ENCODE data around the gene GEMIN5. TPM values are rescaled to one million over a fixed set of nuclear protein-coding genes. Genes with fewer than 3 reads are reported as not detected.

The GEMIN5 gene
- total and polyA plus RNA-seq, 2 of the 8 experiments (the other 6 are each of a cell fraction or from before 2014, with no cell fraction given) = 12.8 to 47.0 TPM

DNA sequence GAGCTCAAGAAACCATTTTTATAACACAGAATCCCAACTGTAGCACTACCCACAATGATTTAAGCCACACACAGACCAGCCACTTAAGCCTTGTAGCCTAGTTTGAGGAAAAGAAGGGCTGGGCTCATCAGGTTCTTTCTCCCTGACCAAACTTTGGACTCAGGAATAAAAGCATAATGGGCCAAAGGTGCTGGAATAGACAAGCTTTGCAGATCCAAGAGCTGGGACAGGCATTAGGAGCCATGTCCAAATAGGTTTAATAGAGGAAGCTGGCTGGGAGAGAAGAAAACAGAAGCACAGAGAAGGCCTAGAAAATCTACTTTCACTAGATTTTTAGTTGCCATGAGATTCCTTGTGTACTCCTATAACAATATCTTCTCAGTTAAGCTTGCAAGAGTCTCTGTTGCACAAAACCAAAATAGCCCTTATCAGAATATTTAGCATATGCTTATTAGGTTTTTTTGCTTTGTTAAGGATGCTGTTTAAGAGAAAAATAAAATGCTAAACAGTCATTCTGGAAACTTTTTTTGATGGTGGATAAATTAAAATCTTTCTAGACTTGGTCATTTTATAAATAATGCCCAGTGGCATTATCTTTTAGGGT, 41.3 kb downstream of the GEMIN5 start:
- H2BK5ac ChIP-seq (ENCODE audit: low read depth, low read length) = no peak overlapping the region
- H3K4me3 ChIP-seq (ENCODE audit: extremely low read depth in 1 of 4, insufficient read depth in 2 of 4, low read depth in 3 of 4, low read length in 4 of 4) = no peak overlapping the region
- H3K27ac ChIP-seq (ENCODE audit: low read depth, low read length) = no peak overlapping the region
- H2BK12ac ChIP-seq (ENCODE audit: low read depth, low read length) = no peak overlapping the region
- no peaks in the 10 kb centered on the region for H3K79me1 ChIP-seq (ENCODE audit: low read depth, low read length)
- no peak overlapping the region for H2BK120ac ChIP-seq (replicated peaks; ENCODE audit: low read depth, low read length)
- no peak overlapping the region for H3K4ac ChIP-seq (replicated peaks; ENCODE audit: insufficient read length, low read depth, low read length)
- no peaks in the 10 kb centered on the region for H3K9me3 ChIP-seq (ENCODE audit: insufficient read depth in 2 of 2, low read depth in 1 of 2, low read length in 1 of 2)
- no peaks in the 10 kb centered on the region for H3K27me3 ChIP-seq (replicated peaks in 1 of 4; ENCODE audit: control insufficient read depth in 3 of 4, extremely low read depth in 1 of 4, insufficient read depth in 3 of 4, low read length in 3 of 4)
- no peaks in the 10 kb centered on the region for H3K23me2 ChIP-seq (ENCODE audit: low read depth, low read length)
- H3K36me3 ChIP-seq (ENCODE audit: control insufficient read depth in 2 of 4, insufficient read depth in 4 of 4, low read length in 3 of 4) = peaks cover 31 to 84% (median 57%) of the 10 kb centered on the region in 4 experiments
- FAIRE-seq = no peak
- no peak overlapping the region for H2BK20ac ChIP-seq (ENCODE audit: low read length)
- no peaks in the 10 kb centered on the region for H3K79me2 ChIP-seq (ENCODE audit: control insufficient read depth in 1 of 2, insufficient read depth in 2 of 2, low read length in 2 of 2)
- H3K4me2 ChIP-seq (ENCODE audit: insufficient read depth in 1 of 2, low read depth in 2 of 2, low read length in 2 of 2) = no peak overlapping the region
- no peak overlapping the region for H3K18ac ChIP-seq (ENCODE audit: extremely low read depth, low read length)
- CTCF ChIA-PET (ENCODE audit: partially characterized antibody) = interaction anchor here (1.0 to 1.6 kb wide), 4 partner anchors 20 to 254 kb away, joined by 3 to 5 read pairs (median 3); no protein-coding TSS in a partner anchor
- no peak overlapping the region for H2AFZ ChIP-seq (ENCODE audit: low read length)
- no peaks in the 10 kb centered on the region for H4K20me1 ChIP-seq (replicated peaks in 1 of 2; ENCODE audit: control insufficient read depth in 1 of 2, insufficient read depth in 2 of 2, low read length in 2 of 2)
- H3K9ac ChIP-seq (replicated peaks in 1 of 4; ENCODE audit: extremely low read depth in 1 of 4, low read depth in 3 of 4, low read length in 3 of 4) = no peak overlapping the region
- H3K23ac ChIP-seq (ENCODE audit: insufficient read length) = no peak overlapping the region
- no peak overlapping the region for H4K5ac ChIP-seq (ENCODE audit: insufficient read length, low read depth, low read length)
- no peak overlapping the region for H3K56ac ChIP-seq (replicated peaks; ENCODE audit: insufficient read length, low read depth, low read length)
- no peak overlapping the region for H4K91ac ChIP-seq (replicated peaks; ENCODE audit: insufficient read length, low read length)
- DNase-seq (ENCODE audit: low read depth in 1 of 2, low spot score in 2 of 2) = no peak
- H2AK5ac ChIP-seq (ENCODE audit: low read depth, low read length) = no peak overlapping the region
- H2BK15ac ChIP-seq (ENCODE audit: low read length) = no peak overlapping the region
- TF ChIP-seq CHD1 (IDR thresholded peaks at IDR 0.05; ENCODE audit: low read depth, low read length) (no peak), ASH2L (IDR thresholded peaks at IDR 0.05; ENCODE audit: low read length) (no peak), ZNF274 (IDR thresholded peaks at IDR 0.05; ENCODE audit: borderline replicate concordance, extremely low read depth, low read length) (no peak)
- TF ChIP-seq, protein P1, sequence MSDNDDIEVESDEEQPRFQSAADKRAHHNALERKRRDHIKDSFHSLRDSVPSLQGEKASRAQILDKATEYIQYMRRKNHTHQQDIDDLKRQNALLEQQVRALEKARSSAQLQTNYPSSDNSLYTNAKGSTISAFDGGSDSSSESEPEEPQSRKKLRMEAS (IDR thresholded peaks at IDR 0.05) = no peak
- POLR2A ChIA-PET (ENCODE audit: partially characterized antibody) = interaction anchor here (1.0 to 2.2 kb wide), 5 partner anchors 9 to 21 kb away, joined by 3 to 7 read pairs (median 3); no protein-coding TSS in a partner anchor
- H4K8ac ChIP-seq (ENCODE audit: extremely low read depth, insufficient read depth, low read length) = no peak overlapping the region
- H3K14ac ChIP-seq (ENCODE audit: insufficient read length) = no peak overlapping the region
- H3K4me1 ChIP-seq (replicated peaks in 1 of 4; ENCODE audit: control insufficient read depth in 3 of 4, insufficient read depth in 4 of 4, low read length in 3 of 4) = no peaks in the 10 kb centered on the region

Measured in H1 (cell line).